DMS 273 (cell line): Measurements from ENCODE around the gene TMEM184B.

Source experiments
- DNase-seq: peaks from one replicate; lab custom pipeline; 2025; ENCODE audit not compliant: unreplicated experiment; lab: John Stamatoyannopoulos, UW

Gene TMEM184B

GRCh38 chr22:38207898-38208432 is 64.8 kb downstream of the TMEM184B start:
- DNase-seq: no peak

- DNase-seq: no peak
Measured at GRCh38 chr22:38205261-38206128, 67.3 kb downstream of the TMEM184B start.

GRCh38 chr22:38204784-38205183 is 68.0 kb downstream of the TMEM184B start:
- no peak for DNase-seq

- no peak for DNase-seq
Measured at GRCh38 chr22:38203855-38204514, 68.8 kb downstream of the TMEM184B start.

GRCh38 chr22:38203090-38203810 is 69.6 kb downstream of the TMEM184B start:
- no peak for DNase-seq

- DNase-seq: peak; percentile 81
Measured at GRCh38 chr22:38202437-38203089, 70.2 kb downstream of the TMEM184B start.

- peak; percentile 95 for DNase-seq
Measured at GRCh38 chr22:38201711-38202436, 70.9 kb downstream of the TMEM184B start, which contains the start of gene MAFF. MAFF (plus strand) TSS chr22:38201994; CDS start chr22:38213854, 11,860 bp downstream.

GRCh38 chr22:38201371-38201710 is 71.5 kb downstream of the TMEM184B start:
- no peak for DNase-seq

- no peak for DNase-seq
Measured at GRCh38 chr22:38199826-38200559, 72.8 kb downstream of the TMEM184B start.

GRCh38 chr22:38196791-38197419 is 75.9 kb downstream of the TMEM184B start:
- no peak for DNase-seq

- no peak for DNase-seq
Measured at GRCh38 chr22:38193580-38193979, 79.2 kb downstream of the TMEM184B start.

GRCh38 chr22:38192475-38192863 is 80.3 kb downstream of the TMEM184B start:
- no peak for DNase-seq

GRCh38 chr22:38191731-38192474 is 80.9 kb downstream of the TMEM184B start:
- no peak for DNase-seq

- no peak for DNase-seq
Measured at GRCh38 chr22:38191055-38191454, 81.8 kb downstream of the TMEM184B start.

GRCh38 chr22:38190581-38190980 is 82.2 kb downstream of the TMEM184B start:
- DNase-seq: no peak

- DNase-seq: no peak
Measured at GRCh38 chr22:38189104-38189503, 83.7 kb downstream of the TMEM184B start.

- no peak for DNase-seq
Measured at GRCh38 chr22:38187413-38188212, 85.2 kb downstream of the TMEM184B start.

GRCh38 chr22:38186429-38186828 is 86.4 kb downstream of the TMEM184B start:
- no peak for DNase-seq
